SHP77 (cell line): ENCODE measurements around the gene ARID1B.

Experiments
- DNase-seq, 2 experiments: peaks; one replicate each; lab custom pipeline; 2025; lab: John Stamatoyannopoulos, UW

ARID1B gene

DNA sequence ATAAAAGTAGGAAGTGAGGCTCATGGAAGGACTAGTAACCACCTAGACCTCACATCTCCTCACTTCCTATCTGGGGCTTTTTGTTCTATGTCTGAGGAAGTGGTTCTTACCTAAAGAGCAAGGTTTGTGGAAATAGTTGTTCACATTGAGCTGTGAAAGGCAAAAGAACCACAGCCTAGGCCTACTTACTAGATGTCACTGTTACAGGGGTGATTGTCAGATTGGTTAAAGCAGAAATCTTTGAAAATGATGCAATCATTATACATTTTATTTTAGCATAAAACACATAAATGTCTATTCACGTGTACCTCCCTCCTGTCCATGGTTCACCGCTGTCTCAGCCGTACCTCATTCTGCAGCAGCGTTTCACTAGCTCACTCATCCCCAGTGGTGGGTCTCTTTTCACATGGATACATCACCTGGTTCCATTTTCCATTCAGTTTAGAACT, 277.4 kb downstream of the ARID1B start:
- DNase-seq, result no peak

DNA sequence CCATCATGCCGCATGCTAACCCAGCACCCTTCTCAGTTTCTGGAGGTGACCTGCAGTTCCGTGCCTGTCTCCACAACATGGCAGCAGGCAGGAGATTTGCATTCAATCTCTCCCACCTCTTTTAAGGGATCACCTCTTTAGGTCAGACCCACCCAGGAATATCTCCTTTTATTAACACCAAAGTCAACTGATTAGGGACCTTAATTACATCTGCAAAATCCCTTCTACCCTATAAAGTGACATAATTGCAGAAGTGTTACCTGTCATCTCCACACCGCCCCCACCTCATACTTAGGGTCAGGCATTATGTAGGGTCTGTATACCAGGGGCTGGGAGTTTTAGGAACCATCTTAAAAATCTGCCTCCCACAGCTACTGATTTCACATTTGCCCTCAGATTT, 278.7 kb downstream of the ARID1B start:
- no peak for DNase-seq

DNA sequence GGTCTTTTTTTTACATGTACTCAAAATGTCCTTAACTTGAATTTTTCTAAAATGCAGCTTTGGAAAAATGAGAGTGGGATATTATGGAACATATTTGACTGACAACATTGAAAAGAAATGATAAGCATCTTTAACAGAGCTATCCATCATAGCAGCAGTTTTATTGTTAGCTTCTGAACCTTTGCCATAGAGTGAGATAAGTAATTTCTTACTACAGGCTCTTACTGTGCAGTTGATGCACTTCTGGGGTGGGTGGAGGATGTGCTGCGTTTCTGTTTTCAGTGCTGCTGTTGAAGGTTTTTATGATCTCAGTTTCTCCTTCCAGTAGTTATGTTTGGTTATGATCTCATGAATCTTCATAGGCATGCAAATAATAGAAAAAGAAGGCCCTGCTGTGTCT, 279.1 kb downstream of the ARID1B start:
- DNase-seq, result no peak

DNA sequence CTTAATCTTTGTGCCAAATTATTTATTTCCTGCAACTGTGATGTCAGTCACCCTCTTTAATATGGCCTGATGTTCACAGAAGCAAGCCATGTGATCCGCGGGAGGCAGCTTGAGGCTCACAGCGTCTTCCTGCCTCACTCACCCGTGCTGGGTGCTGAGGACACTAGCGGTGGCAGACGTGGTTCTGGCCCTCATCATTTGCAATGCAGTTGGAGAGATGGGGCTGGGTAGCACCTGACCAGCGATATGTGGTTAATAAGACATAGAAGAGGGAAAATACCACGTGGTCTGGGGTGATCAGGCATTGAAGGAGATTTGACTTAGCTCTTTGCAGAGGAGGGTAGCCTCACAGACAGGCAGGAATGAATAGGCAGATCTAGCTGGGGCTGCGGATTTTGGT, 281.4 kb downstream of the ARID1B start:
- no peak for DNase-seq

DNA sequence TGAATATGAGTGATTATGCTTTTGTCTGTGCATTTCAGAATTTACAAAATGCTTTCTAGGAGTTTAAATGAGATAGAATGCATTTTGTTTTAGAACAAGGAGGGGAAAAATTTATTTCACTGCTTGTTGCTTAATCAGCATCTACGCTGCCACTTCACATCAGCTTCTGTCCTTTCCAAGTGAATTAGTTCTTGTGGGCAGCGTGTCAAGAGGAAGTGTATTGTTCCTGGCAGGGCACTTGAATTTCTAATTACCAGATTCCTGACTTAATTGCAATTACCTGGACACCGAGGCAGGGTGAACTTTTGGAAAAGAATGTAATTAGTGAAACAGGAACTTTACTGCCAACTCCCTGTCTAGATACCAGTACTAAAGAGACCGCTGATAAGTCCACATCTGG, 282.6 kb downstream of the ARID1B start:
- no peak for DNase-seq

DNA sequence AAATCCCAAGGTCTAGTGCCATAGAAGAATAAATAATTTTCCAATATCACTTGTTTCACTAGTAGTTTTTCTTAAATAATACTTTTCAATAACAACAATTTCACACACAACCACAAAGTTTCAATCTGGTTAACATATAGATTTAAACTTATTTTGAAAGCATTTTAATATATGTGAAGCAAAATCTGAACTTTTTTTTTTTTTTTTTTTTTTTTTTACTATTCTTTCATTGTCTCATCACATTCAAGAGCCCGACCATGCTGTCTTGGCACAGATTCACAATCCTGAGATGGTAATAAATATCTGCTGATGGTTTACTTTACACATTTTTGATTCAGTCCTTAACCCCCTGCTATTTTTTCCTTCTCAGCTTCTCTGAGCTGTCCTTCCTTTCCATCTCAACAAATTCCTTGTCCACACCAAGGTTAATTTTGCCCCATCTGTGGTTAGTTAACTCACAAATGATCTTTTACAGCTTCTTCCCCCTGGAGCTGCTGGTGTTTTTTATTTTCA, 283.3 kb downstream of the ARID1B start:
- DNase-seq, result no peak

DNA sequence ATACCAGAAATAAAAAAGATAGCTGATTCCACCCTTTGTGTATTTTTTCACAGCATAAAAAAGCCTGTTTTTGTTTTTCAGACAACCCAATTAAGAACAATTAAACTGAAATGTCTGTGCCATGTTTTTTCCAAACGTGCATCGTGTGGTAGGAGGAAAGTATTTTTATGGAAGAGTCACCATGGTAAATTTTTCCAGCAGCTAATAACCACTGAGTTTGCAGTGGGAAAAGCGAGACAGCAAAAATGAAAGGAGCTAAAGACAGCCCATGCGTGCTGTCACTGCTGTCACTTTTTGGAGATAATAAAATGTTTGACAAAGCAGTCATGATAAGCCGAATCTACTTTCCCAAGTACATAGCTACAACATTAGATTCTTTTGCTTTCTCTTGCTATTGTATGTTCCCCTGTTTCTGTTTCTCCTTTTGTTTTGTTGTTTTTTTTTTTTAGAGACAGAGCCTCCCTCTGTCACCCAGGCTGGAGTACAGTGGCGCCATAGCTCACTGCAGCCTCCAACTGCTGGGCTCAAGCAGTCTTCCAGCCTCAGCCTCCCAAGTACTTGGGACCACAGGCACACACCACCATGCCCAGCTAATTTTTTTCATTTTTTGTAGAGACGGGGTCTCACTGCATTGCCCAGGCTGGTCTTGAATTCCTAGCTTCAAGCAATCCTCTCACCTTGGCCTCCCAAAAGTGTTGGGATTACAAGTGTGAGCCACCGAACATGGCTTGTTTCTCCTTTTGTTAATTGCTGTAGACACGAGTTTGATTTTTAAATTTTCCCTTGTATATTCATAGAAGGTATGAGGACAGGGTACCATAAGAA, 284.8 kb downstream of the ARID1B start:
- no peak for DNase-seq

DNA sequence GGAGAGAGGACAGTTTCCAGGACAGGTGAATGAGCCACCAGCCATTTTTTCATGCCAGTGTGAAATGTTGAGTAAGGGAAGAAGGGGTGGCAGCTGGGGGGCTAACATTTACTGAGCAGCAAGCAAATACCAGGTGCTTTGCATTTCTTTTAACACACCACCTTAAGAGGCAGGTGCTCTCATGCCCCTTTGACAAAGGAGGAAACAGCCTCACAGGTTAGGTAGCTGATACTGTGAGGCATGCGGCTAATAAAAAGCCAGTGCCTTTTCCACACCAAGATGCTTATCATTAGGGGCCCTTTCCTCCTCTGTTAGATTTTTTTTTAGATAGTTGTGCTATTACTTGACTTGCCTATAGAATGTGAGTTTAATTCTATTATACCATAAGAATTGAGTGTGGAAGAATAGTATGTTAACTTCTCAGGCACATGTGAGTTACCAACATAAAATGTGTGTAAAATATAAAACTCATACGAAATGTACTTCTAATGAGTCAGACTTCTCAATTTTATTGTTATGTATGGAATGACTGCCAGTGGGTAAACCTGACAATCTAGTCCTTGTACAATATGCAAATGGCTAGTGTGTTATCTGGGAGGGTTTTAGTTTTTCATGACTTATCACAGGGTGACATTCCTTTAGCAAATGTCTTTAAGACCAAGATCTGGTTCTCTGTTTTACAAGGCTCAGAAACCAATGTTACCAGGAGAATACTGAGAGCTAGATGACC, 286.2 kb downstream of the ARID1B start:
- no peak for DNase-seq

DNA sequence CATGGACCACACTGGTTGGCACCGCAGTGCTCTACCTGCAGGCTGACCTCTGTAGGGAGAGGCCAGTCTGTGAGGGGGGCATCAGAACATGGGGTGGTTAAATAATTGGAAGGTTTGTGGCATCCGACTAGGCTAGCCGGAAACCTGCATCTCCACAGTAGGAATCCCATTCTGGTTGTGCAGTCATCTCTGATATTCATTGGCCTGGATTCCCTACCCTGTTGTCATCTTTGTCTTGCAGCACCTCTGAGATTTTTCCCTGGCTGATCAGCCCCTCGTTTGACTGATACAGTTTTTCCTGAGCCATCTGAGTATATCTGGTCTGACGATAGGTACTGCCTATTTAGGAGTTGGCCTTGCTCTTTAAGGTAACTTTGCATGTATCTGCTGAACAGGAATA, 286.7 kb downstream of the ARID1B start:
- no peak for DNase-seq

DNA sequence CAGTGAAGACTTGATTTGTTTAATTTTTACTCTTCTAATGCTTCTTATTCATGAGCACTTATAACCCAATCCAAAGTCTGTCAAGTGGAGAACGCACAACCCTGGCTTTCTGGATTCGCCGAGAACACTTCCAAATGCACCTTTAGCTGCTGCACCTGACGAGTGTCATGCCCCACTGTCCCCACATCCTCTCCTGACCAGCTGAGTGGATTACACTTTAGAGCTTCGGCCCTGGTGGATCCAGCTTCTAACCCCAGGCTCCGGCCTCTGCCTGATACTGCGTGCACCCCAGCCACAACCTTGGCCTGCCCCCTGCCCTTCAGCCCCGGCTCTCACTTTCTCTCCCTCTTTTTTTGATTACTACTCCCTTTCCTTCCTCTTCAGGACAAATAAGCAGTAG, 287.3 kb downstream of the ARID1B start:
- DNase-seq, result no peak

DNA sequence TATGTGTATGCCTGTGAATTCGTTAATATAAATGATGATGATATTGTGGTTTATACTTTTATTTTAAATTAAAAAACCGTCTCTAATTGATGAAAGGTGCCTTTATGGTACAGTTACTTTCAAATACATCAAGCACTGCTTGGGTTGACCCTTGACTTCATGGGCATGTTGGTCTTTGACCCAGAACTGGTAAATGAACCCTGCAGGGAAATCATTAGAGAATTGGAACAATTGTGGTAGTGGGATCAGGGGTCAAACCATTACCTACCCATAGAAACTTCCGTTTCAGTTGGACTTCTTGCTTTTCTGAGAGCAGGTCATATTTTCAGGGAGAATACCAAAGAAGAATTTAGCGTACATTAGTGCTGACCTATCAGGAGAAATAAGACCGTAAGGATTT, 288.2 kb downstream of the ARID1B start:
- DNase-seq, result no peak

DNA sequence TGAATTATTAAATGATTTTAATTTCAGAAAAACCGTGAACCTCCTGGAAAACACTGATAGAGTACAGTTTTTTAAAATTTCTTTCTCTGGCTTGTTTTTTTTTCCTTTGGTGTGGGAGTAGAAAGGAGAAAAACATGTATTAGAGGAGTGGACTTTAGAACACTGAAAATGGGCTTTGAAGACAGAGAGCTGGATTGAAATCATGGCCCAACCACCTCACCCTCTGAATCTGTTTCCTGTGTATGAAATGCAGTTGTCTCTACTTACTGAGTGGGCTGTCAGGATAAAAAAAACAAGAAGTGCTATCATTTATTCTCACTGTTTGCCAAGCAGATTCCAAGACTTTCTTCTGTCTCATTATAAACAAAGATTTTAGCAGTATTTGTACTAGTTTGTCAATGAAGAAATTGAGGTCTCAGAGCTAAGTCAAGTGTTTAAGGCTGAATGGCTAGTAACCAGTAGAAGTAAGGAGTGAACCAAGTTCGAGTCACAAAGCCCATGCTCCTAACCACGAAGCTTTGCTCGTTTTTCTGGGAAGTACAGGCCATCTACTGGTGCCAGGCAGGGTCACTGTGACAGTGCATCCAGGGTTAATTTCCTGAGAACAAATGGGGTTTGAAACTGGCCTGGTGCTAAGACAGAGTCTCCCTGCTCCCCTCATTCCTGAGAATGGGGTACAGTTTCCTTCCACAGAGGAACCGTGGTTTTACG, 289.8 kb downstream of the ARID1B start:
- DNase-seq, result no peak

DNA sequence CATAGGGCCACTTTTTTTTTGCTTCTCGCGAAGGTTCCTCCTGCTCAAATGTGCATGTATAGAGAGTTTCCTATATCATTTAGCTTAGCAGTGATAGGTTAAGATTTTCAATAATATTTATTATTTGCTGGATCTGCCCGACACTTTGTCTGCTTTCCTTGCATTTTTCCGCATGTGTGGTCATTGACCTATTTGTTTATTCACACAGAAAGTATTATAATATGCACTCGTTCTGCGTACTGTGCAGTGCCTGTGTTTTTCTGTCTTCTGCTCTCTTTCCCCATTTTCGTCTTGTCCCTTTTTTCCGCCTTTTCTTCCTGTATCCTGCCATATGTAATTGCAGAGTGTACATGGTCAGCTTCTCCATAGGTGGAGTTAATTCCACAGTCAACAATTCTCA, 290.3 kb downstream of the ARID1B start:
- no peak for DNase-seq

DNA sequence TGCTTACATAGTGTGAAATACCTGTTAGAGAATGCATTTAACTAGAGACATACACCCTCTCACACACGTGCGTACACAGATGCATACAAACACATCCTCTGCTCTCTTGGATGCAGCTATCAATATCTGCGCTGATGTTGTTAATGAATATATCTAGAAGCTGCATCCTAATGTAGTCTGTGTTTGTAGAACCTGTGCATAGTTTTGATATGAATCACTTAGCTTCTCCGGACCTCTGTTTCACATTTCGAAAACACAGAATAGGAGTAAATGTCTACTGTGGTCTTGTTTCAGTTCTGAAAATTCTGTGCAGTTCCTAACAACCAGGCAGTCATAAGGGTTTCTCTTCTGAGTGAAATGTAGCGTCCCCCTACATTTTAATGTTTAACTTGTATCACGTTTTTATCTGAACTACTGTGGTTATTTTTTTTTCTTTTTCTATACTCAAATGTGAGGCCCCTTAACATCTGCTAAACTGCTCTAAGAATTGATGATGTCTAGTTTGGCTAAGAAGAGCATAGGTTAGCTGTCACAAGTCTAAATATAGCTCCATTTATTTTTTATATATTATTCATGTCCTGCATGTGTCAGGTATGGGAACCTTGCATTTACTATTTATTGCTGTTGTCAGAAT, 291.6 kb downstream of the ARID1B start:
- DNase-seq, result no peak

DNA sequence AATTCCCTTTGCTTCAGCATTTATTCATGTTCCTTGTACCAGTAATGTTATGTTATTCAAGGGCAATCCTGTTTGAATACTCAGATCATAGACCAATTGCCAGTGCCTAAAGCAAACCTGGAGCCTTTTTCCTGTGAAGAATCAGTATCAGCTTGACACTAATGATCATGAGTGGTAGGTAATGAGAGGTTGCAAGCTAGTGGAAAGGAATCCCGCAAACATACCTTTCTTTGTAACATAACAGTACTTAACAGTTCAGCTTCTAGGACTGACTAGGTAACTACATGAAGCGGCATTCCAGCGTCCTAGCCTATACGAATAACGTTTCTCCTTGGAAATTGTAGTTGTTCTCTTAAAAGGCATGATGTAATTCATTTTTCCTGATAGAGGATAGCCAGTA, 292.4 kb downstream of the ARID1B start:
- no peak for DNase-seq

DNA sequence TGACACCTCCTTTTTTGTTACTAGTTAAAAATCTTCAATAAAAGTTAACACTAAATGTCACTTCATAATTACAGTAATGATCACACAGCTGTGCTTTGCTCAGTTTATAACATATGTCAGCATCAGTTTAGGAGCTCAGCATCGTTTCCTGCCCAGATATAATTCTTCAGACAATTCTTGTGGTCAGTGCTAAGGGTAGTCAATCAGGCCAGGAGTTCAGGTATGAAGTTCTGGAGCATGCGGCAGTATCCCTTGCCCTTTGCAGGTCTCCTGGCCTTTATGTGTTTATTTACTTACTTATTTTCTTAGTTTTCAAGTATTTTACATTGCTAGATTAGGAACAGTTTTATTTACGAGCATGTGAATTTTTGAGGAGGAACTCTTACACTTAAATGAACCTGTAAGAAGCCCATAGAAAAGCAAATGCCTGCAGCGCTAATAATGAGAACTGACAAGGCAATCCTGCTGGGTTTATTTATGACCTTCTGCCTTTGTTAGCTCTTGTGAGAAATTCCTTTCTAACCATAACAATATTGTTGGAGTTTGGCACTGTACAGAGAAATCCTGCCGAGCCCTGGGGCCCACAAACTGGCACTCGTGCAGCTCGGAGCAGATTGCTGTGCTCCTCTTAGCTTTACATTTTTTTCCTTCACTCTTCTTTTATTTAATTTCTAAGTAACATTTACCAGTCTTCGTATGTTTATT, 293.4 kb downstream of the ARID1B start:
- no peak for DNase-seq

DNA sequence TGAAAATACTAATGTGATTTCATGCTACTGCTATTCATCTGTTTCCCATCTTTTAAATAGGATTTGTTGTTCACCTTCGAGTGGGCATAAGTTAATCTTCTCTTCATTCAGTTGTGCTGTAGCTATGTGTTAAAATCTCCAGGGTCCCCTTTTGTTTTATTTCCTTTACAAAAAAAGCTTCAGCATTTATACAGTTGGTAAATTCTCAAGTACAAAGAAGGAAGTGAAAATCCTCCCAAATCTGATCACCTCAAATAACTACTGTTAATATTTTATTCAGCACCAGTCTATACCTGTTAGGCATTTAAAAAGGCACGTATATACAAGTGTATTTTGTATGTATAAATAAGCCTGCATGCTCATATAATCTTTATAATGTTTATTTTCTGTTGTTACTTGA, 294.9 kb downstream of the ARID1B start:
- DNase-seq, result no peak

DNA sequence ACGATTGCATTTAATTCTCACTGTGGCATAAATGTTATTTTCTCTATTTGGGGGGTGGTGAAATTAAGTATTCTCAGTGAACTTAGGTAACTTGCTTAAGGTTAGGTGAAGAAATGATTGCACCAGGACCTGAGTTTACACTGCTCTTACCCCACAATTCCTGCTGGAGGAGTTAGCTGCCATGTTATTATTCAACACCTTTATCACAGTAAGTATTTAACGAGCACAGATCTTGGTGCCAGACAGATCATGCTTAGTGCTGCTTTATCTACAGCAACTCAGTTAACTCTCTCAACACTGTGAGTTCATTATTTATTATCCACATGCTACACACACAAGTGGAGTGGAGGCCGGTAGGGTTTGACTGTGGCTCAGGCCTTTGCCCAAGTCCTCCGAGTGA, 296.4 kb downstream of the ARID1B start:
- no peak for DNase-seq

DNA sequence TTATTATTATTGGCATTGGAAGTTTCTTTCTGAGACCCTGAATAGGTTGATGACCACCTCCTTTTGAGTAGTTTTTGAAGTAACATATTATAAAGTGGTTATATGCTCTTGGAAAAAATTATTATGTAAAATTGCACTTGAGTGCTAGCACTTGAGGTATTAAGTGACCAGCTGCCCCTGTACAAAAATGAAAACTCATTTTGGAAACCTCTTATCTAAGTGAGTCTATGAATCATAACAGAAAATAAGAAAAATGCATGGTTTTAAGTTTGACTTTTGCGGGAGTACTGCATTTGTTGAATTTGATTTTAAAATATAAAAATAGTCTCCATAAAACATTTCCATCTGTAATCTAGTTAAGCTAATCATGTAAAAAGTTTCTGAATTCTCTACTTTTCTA, 297.8 kb downstream of the ARID1B start:
- no peak for DNase-seq

DNA sequence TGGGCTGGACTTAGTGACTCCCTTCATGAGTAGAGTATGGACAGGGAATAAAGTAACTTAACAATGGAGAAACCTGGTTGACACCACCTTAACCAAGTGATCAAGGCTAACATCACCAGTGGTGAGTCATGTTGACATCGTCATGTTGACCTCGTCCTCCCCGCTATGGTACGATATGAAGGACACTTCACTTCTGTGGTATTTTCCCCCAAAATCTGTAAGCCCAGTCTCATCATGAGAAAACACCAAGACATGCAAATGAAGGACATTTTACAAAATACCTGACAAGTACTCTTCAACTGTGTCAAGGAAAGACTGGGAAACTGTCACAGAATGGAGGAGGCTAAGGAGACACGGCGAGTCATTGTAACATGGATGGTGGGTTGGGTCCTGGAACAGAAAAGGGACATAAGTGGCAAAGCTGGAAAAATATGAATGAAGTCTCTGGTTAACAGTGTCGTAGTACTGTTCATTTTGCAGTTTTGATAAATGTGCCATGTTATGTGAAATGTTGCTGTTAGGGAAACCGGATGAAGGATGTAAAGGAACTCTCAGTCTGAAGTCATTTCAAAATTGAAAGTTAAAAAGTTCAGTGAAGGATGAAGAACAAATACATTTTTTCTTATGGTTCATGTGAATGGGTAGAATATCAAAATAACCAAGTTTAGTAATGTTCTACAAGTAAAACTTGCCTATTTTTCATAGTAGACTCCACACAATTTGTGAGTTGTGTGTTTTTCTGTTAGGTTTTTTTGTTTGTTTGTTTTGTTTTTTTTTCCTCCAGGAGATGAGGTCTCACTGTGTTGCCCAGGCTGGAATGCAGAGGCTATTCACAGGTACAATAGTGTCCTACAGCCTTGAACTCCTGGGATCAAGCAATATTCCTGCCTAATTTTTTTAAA, 298.6 kb downstream of the ARID1B start:
- DNase-seq, result no peak

DNA sequence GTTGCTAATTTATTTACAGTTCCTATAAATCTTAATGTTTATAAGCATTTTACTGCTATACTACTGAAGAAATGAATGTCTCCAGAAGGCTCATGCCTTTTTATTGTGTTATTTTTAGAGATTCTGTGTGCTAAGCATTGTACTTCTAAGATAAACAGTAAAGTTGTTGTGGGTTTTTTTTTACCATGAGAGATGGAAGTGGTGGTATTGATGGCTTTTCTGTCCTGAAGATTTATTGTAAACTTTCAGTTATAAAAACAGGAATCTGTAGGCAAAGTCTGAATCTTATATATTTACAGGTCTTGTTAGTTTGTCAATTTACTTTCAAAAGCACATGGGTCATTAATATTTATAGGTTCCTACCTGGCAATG, 299.3 kb downstream of the ARID1B start:
- no peak for DNase-seq
